HG03060 (cell line): Measurements from ENCODE around the gene NDFIP2.
A peak's percentile ranks its signal among the peaks of the same experiment; 100 is the strongest.
"Not testable (repeated sequence)": the region's sequence is repeated elsewhere in the genome, so short reads cannot be mapped to it uniquely, and the experiment has no call there.

ENCODE experiments used
- ATAC-seq: cut with Tn5 transposase; IDR thresholded peaks from one replicate; pipeline ENCODE4 v1.9.1; 2021; ENCODE audit warnings: low read depth, moderate number of reproducible peaks; ENCODE audit not compliant: unreplicated experiment

Gene NDFIP2

DNA sequence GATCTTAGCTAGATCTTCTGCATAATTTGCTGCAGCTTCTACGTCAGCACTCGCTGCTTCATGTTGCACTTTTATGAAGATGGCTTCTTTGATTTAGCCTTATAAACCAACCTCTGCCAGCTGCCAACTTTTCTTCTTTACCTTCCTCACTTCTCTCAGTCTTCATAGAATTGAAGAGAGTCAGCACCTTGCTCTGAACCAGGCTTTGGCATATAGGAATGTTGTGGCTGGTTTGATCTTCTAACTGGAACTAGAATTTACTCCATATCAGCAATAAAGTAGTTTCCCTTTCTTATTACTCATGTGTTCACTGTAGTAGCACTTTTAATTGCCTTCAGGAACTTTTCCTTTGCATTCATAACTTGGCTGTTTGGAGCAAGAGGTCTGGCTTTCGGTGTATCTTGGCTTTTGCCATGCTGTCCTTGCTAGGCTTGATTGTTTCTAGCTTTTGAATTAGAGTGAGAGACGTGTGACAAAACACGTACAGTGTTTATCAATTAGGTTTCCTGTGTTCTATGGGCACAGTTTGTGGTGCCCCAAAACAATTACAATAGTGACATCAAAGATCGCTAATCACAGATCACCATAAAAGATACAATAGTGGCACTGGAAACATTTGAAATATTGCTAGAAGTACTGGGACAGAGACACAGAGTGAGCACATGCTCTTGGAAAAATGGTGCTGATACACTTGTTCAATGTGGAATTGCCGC is 50.7 kb downstream of the NDFIP2 start:
- ATAC-seq, result no peak

DNA sequence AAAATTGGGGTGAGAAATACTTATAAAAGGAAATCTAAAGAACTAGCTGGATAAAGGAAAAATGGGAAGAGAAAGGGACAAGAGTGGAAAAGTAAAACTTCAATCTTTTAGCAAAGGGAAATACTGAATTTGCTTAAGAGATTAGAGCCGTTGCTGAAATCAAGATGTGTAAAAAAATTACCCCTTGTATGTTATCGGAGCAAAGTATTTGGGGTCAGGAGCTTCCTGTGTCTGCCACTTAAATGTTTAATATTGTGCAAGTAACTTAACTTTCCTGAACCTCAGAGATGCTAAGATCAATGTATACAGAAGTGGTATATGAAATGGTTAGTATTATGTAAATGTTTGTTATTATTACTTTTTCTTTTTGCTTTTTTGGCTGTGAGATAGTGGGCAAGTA is 51.6 kb downstream of the NDFIP2 start:
- ATAC-seq, result no peak

DNA sequence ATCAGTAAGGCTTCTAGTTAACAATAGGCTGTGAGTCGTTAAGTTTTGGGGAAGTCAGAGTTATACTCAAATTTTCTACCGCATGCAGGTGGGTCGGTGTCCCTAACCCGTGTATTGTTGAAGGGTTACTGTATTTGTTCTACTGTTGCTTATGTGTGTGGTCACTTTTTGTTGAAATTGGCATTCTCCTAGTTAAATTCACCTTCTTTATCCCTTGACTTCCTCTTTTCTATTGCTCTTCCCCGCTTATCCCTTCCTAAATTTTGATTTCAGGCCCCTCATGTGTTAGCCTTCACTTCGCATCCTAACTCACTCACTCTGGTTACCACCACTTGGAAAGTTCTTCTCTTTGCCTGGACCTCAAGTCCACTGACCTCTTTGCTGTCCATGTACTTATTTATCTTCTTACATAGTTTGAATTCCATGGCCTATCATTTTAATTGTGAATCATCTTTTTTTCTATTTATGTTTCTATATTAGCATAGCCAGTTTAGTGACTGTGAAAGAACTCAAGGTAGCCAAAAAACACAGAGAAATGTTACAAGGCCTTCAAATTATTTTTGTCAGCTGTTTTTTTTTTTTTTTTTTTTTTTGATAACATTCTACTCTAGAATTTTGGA is 52.9 kb downstream of the NDFIP2 start:
- no peak for ATAC-seq

DNA sequence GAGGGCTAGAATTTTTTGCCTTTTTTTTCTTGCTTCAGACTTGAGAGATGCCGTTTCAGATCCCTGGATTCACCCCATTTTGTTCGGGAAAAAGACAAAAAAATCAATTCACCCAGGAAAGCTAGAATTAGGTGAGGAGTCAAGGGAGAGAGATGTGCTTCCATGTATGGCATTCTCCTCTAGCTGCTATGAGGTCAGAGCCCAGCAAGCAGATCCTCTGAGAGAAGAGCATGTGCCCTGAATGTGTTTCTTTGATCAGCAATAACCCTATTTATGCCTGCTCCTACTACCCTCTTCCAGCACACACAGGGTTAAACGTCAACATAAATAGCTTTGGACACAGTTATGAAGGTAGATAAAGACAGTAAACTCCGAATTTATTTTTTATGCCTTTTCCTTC is 53.6 kb downstream of the NDFIP2 start:
- ATAC-seq, result no peak

DNA sequence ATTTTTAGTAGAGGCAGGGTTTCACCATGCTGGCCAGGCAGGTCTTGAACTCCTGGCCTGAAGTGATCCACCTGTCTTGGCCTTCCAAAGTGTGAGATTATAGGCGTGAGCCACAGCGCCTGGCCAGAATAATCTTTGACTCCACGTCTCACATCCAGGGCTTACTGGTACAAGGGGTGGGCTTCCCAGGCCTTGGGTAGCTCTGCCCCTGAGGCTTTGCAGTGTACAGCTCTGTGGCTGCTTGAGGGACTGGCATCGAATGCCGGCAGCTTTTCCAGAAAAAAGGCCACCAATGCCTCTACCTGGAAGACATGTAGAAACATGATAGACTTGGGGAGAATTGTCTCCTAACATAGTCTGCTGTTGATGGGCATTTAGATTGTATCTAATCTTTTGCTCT is 57.8 kb downstream of the NDFIP2 start:
- ATAC-seq, result no peak

DNA sequence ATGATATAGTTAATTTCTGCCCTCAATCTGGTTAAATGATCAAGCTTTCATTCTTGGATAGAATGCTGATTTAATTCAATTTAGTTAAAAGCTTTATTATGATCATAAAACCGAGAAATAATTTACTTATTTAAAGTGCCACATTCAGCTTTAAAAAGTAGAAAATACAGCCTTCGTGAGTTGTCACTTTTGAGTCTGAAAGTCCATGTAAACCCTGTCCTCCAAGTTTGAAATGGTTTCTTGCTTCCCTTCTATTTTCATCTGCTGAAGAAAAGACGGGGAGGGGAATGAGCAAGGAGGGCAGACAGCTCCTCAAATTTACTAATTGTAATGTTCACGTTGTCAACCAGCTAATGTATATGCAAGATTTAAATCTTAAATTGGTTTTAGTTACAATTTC is 59.5 kb downstream of the NDFIP2 start:
- no peak for ATAC-seq

DNA sequence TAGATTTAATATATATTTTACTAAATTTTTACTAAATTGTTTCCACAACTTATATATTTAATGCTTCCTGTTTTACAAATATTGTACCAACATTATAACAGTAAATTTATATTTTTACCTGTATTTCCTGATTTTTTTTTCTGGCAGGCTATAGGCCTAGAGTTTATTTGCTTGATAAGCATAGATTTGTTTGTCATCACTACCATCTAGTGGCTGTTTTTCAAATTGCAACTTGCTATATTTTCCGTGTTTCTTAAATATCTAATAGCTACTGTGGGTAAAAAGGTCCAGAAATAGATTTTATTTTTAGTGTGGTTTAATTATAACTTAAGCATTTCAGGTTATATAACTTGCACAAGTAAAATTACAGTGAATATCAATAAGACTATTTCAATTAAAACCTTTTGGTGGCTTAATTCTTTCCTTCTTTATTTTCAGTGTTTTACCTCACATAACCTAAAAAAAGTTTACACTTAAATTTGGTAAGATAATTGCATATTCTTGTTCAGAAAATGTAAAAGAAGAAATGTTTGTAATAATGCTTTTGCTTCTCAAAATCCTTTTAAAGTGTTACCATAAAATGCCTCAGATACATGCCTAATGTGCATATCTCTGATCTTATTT is 60.6 kb downstream of the NDFIP2 start:
- peak; percentile 62 for ATAC-seq

DNA sequence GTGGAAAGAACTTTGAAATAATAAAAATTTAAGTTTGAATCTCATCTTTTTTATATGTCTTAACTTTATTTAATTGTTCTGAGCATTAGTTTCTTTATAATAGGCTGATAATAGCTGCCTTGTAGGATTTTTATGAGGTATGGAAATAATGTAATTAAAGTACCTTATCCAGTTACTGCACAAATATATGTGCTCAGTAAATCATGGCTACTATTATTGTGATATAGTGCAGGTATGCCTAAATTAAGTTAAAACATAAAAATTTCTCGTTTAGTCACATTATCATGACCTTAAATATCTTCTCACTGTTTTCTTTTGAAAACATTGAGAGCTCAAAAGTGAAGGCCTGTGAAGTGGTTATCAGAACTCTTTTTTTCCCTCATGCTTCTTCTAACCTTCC is 62.9 kb downstream of the NDFIP2 start:
- no peak for ATAC-seq

DNA sequence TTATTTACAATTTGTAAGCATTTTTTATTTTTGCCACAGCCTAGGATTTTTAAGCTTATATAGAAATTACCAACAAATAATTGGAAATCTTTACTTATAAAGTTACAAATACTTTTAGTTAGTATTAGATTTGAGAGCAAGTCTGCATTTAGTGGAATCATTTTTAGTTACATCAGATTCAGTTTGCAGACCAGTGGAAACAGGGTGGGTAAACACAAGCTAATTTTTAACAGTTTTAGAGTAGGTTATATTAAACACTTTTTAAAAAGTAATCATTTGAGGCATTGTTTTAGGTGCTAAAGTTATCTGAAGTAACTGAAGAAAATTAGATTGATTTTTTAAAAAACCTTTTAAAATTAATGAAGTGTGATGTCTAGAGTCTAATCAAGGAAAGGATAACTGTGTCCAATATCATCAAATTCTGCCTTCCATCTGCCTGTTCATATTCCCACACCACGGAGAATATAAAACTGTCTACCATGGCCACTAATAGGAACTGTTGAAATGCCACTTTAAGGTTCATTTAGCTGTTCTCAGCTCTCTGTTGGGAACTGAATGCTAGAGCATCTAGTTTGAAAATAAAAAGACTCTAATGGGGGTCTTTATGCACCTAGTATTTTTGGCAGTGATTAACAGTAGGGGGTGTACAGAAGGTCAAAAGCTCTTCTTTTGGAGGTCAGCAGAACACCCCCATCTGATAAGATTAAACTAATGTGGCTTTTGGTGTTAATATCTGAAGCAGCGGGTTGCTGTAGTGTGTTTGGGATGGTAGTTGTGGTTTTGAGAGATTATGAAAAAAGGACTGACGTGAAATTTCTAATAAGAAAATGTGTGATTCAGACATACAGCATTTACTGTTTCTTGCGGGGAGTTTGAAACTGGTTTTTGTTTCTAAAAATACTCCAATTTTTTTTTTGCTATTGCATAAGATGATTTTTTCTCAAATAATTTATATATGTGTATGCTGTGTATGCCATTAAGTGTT is 66.5 kb downstream of the NDFIP2 start:
- ATAC-seq, result no peak

DNA sequence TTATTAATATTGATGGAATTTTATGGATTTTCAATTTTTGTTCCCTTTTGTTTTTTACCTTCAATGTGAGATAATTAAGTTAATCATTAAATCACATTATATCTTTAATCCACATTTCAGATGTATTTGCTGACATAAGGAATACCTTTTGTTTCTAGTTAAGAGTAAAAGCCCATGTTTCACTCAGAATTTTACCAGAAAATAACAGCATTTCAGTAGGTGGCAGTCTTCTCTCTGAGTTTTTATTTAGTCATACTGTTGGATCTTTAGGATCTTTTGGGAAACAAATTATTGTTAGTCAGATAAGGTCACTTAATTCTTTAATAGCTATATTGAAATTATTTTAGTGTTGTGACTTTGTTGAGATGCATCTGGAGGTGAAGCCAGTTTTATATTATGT is 67.9 kb downstream of the NDFIP2 start:
- ATAC-seq, result no peak

DNA sequence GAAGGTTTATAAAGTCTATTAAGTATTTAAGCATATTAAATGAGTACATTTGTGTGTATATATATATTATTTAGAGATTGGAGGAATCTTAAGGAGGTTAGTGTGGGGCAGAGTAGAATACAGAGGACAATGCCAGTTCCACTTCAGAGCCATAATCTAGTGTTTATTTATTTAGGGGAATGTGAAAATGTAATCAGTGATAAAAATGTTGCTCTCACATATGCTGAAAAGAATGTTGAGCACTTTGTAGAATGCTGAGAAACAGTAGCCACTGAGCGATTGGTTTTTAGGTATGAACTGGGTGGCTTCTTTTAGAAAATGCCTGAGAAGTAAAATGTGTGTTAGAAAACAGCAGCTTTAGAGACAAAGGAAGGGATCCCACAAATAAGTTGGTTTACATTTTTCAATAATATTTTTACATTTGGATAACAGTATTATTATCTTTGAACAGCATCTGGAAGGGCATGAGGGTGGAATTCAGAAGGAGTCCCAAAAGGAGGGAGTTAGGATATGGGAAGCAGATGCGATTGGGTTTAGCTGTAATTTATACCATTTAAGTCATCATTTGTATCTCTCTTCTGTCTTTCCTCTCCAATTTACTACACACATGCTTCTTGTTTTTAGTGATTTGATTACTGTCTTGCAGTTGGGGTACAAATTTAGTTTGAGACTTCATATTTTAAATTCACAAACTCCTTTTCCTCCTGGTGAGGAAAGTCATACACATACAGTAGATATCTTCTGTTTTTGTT is 68.6 kb downstream of the NDFIP2 start:
- no peak for ATAC-seq

DNA sequence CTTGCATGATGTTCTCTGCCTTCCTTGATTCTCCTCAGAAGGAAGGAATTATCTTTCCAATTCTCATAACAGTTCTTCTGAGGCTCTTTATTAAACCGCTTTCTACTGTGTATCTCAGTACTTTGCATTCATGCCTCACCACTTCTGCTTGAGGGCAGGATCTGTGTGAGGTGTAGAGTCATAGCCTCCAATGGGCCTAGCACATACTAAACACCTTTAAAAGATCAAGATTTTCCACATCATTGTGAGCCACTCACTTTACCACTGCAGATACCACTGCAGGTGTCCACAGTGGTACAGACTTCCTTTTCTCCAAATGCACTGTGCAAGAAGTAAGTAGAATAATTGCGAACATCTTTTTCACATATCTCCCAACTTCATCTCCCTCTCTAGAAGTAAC is 76.7 kb downstream of the NDFIP2 start:
- no peak for ATAC-seq

DNA sequence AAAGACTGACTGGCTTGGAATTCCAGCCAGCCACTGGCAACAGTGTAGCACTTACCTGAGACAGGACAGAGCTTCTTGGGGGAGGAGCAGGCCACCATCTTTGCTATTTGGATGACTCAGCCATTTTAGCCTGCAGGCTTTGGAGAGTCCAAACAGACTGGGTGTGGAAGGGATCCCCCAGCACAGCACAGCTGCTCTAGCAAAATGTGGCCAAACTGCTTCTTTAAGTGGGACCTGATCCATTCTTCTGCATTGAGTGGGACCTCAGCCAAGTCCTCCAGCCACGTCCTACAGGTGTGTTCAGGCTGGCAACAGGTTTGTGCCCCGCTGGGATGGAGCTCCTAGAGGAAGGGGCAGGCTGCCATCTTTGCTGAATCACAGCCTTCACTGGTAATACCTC is 80.0 kb downstream of the NDFIP2 start:
- no peak for ATAC-seq

DNA sequence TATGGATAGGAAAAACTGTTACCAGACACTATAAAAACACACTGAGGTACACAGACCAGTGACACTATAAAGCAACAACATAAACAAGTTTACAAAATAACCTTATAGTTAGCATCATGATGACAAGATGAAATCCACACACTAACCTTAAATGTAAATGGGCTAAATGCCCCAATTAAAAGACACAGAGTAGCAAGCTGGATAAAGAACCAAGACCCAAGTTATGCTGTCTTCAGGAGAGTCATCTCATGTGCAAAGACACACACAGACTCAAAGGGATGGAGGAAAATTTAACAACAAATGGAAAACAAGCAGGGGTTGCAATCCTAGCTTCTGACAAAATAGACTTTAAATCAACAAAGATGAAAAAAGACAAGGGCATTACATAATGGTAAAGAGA is 81.6 kb downstream of the NDFIP2 start:
- ATAC-seq, result no peak

DNA sequence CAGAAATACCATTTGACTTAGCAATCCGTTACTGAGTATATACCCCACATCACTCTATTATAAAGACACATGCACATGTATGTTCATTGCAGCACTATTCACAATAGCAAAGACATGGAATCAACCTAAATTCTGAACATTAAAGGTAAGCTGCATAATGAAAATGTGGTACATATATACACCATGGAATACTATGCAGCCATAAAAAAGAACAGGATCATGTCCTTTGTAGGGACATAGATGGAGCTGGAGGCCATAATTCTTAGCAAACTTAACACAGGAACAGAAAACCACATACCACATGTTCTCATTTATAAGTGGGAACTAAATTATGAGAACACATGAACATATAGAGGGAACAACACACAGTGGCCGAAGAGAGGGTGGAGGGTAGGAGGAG is 85.2 kb downstream of the NDFIP2 start:
- ATAC-seq, result no peak

DNA sequence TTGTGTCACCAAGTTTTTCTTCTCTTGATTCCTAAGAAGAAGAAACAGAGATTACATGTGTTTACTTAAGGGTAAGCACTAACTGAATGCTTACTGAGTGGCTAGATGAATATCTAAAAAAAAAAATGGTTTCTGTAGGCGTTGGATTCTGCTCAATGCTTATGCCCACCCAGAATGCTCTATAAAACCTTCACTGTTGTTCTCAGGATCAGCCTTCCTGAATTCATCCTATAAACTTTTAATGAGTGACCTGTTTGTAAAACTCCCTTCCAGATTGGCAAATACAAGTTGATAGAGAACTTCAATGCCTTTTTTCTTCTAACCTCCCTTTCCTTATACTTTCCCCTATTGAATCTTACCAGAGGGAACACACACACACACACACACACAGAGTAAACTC is 90.2 kb downstream of the NDFIP2 start:
- ATAC-seq, result no peak

DNA sequence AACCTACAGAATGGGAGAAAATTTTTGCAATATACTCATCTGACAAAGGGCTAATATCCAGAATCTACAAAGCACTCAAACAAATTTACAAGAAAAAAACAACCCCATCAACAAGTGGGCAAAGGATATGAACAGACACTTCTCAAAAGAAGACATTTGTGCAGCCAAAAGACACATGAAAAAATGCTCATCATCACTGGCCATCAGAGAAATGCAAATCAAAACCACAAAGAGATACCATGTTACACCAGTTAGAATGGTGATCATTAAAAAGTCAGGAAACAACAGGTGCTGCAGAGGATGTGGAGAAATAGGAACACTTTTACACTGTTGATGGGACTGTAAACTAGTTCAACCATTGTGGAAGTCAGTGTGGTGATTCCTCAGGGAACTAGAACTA is 92.9 kb downstream of the NDFIP2 start:
- ATAC-seq, result not testable (repeated sequence)

DNA sequence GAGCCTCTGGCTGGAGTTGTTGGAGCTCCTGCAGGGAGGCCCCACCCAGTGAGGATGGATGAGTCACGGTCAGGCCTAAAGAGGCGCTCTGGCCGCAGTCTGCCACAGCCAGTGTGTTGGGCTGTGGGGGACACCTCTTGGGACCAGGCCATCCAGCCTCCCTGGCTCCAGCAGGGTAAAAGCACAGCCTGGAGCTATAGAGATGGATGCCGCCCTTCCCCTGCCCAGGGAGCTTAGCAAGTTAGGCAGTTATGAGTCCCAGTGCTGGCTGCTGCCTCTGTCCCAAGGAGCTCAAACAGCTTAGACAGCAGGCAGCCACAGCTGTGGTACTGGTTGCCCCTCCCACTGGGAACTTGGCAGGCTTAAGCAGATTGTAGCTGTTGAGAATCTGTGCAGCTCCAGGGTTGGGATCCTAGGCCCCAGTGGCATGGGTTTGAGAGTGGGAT is 100.9 kb downstream of the NDFIP2 start:
- no peak for ATAC-seq

DNA sequence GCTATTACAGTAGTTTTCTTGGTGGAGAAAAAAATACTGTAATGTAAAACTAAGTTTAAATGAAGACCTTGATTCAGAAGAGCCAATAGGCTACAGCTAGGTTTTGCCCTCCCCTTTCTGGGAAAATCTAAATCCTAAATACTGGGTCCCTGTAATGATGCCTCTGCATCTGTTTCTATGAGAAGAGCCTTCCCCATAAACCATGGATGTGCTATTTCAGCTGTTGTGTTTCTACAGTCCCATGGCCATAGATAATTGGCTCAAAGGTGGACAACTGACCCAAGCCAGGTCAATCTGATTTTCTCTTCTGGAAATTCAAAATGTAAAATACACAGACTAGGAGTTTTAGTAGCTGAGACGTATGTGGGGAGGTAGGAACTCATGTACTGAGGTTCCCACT is 101.9 kb downstream of the NDFIP2 start:
- ATAC-seq, result no peak

DNA sequence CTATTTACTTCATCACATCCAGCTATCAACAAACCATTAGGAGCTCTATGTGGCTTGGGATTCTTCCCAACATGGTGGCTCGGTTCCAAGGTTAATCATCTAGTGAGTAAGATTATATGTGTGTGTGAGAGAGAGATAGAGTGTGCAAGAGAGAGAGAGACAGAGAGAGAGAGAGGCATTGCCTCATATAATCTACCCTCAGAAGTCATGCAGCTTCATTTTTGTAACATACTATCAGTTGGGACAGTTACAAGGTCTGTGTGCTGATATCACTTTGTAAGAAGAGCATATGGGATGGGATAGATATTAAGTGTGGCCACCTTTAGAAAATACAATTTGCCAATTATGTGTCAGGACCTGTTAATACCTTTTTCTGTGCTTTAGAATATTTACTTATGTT is 104.1 kb downstream of the NDFIP2 start:
- no peak for ATAC-seq
